Measurements from ENCODE around the gene PKIG. TPM values are rescaled to one million over a fixed set of nuclear protein-coding genes. Genes with fewer than 3 reads are reported as not detected.

The PKIG gene
- total and polyA plus RNA-seq, 2 experiments from 2014 or later: 47.6 to 51.9 TPM

DNA sequence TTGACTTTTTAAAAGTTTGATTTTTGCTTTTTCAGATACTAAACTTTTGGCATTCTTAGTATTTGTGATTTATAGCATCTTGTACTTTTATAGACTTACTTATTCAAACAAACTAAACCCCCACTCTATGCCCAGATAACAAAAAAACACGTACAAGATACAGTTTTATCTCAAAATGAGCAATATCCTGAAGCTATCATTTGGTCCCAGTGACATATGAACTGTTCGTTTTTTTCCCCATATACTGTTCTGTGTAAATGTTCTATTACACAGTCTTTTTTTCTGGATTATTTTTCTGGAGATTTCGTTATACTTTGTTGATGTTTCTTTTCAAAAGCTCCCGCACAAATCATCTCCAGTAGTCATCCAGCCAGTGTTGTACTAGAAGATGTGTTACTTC is 33.3 kb upstream of the PKIG start:
- no peak overlapping the region for H2AFZ ChIP-seq
- peaks cover 27% of the 10 kb centered on the region for H3K79me2 ChIP-seq
- TF ChIP-seq EZH2 (IDR thresholded peaks at IDR 0.05; ENCODE audit: borderline replicate concordance) (no peak), EZH2phosphoT487 (IDR thresholded peaks at IDR 0.05; ENCODE audit: low read depth, severe bottlenecking, unreplicated experiment) (no peak)
- TF ChIP-seq, protein P1, sequence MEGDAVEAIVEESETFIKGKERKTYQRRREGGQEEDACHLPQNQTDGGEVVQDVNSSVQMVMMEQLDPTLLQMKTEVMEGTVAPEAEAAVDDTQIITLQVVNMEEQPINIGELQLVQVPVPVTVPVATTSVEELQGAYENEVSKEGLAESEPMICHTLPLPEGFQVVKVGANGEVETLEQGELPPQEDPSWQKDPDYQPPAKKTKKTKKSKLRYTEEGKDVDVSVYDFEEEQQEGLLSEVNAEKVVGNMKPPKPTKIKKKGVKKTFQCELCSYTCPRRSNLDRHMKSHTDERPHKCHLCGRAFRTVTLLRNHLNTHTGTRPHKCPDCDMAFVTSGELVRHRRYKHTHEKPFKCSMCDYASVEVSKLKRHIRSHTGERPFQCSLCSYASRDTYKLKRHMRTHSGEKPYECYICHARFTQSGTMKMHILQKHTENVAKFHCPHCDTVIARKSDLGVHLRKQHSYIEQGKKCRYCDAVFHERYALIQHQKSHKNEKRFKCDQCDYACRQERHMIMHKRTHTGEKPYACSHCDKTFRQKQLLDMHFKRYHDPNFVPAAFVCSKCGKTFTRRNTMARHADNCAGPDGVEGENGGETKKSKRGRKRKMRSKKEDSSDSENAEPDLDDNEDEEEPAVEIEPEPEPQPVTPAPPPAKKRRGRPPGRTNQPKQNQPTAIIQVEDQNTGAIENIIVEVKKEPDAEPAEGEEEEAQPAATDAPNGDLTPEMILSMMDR (IDR thresholded peaks at IDR 0.05; ENCODE audit: poor library complexity): no peak
- H4K20me1 ChIP-seq (ENCODE audit: insufficient read depth, poor library complexity, severe bottlenecking): no peaks in the 10 kb centered on the region
- H3K27ac ChIP-seq: peak overlapping the region; percentile 29
- no peaks in the 10 kb centered on the region for H3K9me3 ChIP-seq (ENCODE audit: low read depth)
- H3K4me3 ChIP-seq: no peak overlapping the region
- peaks cover 34% of the 10 kb centered on the region for H3K4me1 ChIP-seq (ENCODE audit: insufficient read depth)
- no peaks in the 10 kb centered on the region for H3K36me3 ChIP-seq (replicated peaks; ENCODE audit: insufficient read depth, low read depth)
- 32% methylated on average over 4 of the region's 4 CpGs for WGBS (ENCODE audit: low lambda C conversion rate, missing lambda C conversion rate)
- peak overlapping the region; percentile 46 for H3K4me2 ChIP-seq
- H3K9me2 ChIP-seq (replicated peaks; ENCODE audit: insufficient read depth): no peaks in the 10 kb centered on the region
- no peak for DNase-seq (ENCODE audit: low spot score)
- H3K27me3 ChIP-seq: no peaks in the 10 kb centered on the region

DNA sequence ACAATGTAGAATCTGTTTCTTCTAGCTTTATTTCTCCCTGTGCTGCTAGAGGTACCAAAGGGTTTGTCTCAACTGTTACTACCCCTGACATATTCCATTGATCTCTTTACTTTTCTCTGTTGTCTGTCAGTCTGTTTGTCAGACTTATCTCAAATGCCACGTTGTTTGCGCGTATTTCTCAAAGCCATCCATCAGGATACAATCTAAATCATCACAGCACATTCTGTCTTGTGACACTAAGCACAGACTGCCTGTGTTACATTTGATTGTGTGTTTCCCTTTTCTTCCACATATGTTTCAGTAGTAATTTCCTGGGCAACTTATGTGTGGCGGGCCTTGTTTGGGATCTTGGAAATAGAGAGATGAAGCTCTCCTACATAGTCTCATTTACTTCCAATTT is 30.3 kb upstream of the PKIG start:
- Histone ChIP-seq H3K4me3 (no peak overlapping the region), H3K27me3 (no peaks in the 10 kb centered on the region), H3K9me3 (ENCODE audit: low read depth) (no peaks in the 10 kb centered on the region), H3K36me3 (replicated peaks; ENCODE audit: insufficient read depth, low read depth) (no peaks in the 10 kb centered on the region), H2AFZ (no peak overlapping the region), H4K20me1 (ENCODE audit: insufficient read depth, poor library complexity, severe bottlenecking) (no peaks in the 10 kb centered on the region), H3K27ac (peak overlapping the region; percentile 81), H3K4me2 (no peak overlapping the region), H3K79me2 (peaks cover 22% of the 10 kb centered on the region), H3K9me2 (replicated peaks; ENCODE audit: insufficient read depth) (no peaks in the 10 kb centered on the region), H3K4me1 (ENCODE audit: insufficient read depth) (peaks cover 50% of the 10 kb centered on the region)
- DNase-seq (ENCODE audit: low spot score): no peak
- 54% methylated on average over 4 of the region's 4 CpGs for WGBS (ENCODE audit: low lambda C conversion rate, missing lambda C conversion rate)
- TF ChIP-seq EZH2phosphoT487 (IDR thresholded peaks at IDR 0.05; ENCODE audit: low read depth, severe bottlenecking, unreplicated experiment) (no peak), EZH2 (IDR thresholded peaks at IDR 0.05; ENCODE audit: borderline replicate concordance) (no peak)
- TF ChIP-seq, protein P1 (IDR thresholded peaks at IDR 0.05; ENCODE audit: poor library complexity): no peak

DNA sequence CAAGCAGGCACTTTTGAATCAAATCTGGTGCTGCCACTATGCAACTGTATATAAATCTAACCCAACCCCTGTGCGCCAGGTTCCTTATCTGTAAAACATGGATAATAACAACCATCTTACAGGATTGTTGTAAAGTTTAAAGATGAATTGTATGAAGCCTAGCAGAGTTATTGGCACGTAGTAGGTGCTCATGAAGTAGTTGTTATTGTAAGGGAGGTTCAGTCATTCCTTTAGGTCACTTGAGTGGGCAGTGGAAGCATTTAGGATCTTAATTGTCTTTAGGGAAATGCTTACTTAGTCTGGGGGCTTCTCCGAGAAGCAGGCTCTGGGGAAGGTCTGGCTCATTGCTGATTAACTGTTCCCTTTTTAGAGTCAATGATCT is 29.8 kb upstream of the PKIG start:
- DNase-seq (ENCODE audit: low spot score): no peak
- TF ChIP-seq, protein P1 (IDR thresholded peaks at IDR 0.05; ENCODE audit: poor library complexity): no peak
- TF ChIP-seq EZH2phosphoT487 (IDR thresholded peaks at IDR 0.05; ENCODE audit: low read depth, severe bottlenecking, unreplicated experiment): no peak
- TF ChIP-seq EZH2 (IDR thresholded peaks at IDR 0.05; ENCODE audit: borderline replicate concordance): no peak
- WGBS (ENCODE audit: low lambda C conversion rate, missing lambda C conversion rate): 49% methylated on average over 3 of the region's 3 CpGs
- no peaks in the 10 kb centered on the region for H3K9me2 ChIP-seq (replicated peaks; ENCODE audit: insufficient read depth)
- peak overlapping the region; percentile 53 for H3K4me2 ChIP-seq
- H4K20me1 ChIP-seq (ENCODE audit: insufficient read depth, poor library complexity, severe bottlenecking): no peaks in the 10 kb centered on the region
- peak overlapping the region; percentile 81 for H3K27ac ChIP-seq
- no peak overlapping the region for H2AFZ ChIP-seq
- H3K36me3 ChIP-seq (replicated peaks; ENCODE audit: insufficient read depth, low read depth): no peaks in the 10 kb centered on the region
- H3K27me3 ChIP-seq: no peaks in the 10 kb centered on the region
- peaks cover 23% of the 10 kb centered on the region for H3K79me2 ChIP-seq
- H3K9me3 ChIP-seq (ENCODE audit: low read depth): no peaks in the 10 kb centered on the region
- no peak overlapping the region for H3K4me3 ChIP-seq
- peaks cover 50% of the 10 kb centered on the region for H3K4me1 ChIP-seq (ENCODE audit: insufficient read depth)
